ENCODE measurements around the gene SLC7A11. TPM values are rescaled to one million over a fixed set of nuclear protein-coding genes. Genes with fewer than 3 reads are reported as not detected.

The SLC7A11 gene
- 1 to 10 TPM; 3.3 to 3.4 TPM for total RNA-seq

DNA sequence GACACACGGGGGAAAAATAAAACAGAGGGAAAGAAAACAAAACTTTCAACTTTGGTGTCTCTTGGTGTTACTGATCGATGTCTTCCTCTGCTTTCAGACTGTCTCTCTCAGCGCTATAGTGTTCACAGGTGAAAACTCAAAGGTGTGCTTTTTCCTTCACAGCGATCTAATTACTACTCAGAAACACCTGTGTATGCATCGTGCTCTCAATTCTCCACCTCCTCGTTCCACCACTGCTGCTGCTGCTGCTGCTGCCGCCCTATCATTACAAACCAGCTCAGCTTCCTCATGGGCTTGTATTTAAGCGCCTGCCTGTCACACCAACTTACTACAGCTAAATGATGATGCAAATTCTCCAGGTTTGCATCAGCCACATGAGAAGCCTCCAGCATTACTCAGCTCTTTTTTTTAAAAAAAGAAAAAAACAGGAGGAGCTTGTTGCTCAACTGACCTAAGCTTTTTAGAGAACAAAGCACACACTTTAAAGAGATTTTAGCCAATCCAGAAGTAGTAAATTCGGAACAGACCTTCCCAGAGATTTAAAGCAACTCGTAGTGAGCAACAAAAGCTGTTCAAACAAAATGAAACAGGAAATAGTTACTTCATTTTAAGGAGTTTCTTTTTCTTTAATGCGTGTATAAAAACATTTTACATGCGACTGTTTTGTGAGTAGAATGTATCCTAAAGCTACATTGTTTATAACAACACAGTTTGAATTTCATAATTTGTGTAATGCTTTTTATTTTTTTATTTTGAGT lies at the start of gene SLC7A11:
TSS of gene SLC7A11 (minus strand) at position 274 of the 758 bp plus-strand sequence. CDS start 280 bp downstream, outside the sequence.
- DNase-seq, result peak; percentile 85 to 95 (median 89)
- intact Hi-C loops (cut with DNase I), result no loop called here
- H3K4me3 ChIP-seq, result peak within 1 kb of the TSS; percentile 5 to 13
- 1 to 5% methylated on average over 12 of the region's 12 CpGs for WGBS, 2 donors
- TF ChIP-seq, protein P1, sequence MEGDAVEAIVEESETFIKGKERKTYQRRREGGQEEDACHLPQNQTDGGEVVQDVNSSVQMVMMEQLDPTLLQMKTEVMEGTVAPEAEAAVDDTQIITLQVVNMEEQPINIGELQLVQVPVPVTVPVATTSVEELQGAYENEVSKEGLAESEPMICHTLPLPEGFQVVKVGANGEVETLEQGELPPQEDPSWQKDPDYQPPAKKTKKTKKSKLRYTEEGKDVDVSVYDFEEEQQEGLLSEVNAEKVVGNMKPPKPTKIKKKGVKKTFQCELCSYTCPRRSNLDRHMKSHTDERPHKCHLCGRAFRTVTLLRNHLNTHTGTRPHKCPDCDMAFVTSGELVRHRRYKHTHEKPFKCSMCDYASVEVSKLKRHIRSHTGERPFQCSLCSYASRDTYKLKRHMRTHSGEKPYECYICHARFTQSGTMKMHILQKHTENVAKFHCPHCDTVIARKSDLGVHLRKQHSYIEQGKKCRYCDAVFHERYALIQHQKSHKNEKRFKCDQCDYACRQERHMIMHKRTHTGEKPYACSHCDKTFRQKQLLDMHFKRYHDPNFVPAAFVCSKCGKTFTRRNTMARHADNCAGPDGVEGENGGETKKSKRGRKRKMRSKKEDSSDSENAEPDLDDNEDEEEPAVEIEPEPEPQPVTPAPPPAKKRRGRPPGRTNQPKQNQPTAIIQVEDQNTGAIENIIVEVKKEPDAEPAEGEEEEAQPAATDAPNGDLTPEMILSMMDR (IDR thresholded peaks at IDR 0.05), result peak in 3 of 7 experiments; percentile 30 to 52 (median 43)
- peak; percentile 88 to 98 (median 98) for TF ChIP-seq POLR2A (IDR thresholded peaks at IDR 0.05)
- ATAC-seq, result peak; percentile 96
- peaks cover 18% of the 10 kb centered on the region for H3K4me1 ChIP-seq
- H3K27me3 ChIP-seq, result no peaks in the 10 kb centered on the region
- peak within 1 kb of the TSS; percentile 72 to 94 (median 89) for H3K27ac ChIP-seq
- no peaks in the 10 kb centered on the region for H3K36me3 ChIP-seq (replicated peaks in 1 of 2; ENCODE audit: insufficient read depth in 1 of 2, low read depth in 2 of 2)
- no peaks in the 10 kb centered on the region for H3K9me3 ChIP-seq

- TF ChIP-seq, protein P1 (IDR thresholded peaks at IDR 0.05), result no peak
- TF ChIP-seq POLR2A (IDR thresholded peaks at IDR 0.05), result no peak
- intact Hi-C loops (cut with DNase I), result no loop called here
- peaks cover 8% of the 10 kb centered on the region for H3K4me1 ChIP-seq
- no peaks in the 10 kb centered on the region for H3K27me3 ChIP-seq
- no peak overlapping the region for H3K4me3 ChIP-seq
- no peaks in the 10 kb centered on the region for H3K9me3 ChIP-seq
- 82 to 85% methylated on average over 3 of the region's 3 CpGs for WGBS, 2 donors
- no peak for ATAC-seq
- H3K36me3 ChIP-seq (replicated peaks in 1 of 2; ENCODE audit: insufficient read depth in 1 of 2, low read depth in 2 of 2), result no peaks in the 10 kb centered on the region
- no peak overlapping the region for H3K27ac ChIP-seq
- no peak for DNase-seq
Measured at GRCh38 chr4:138291431-138291830, 49.3 kb upstream of the SLC7A11 start.

DNA sequence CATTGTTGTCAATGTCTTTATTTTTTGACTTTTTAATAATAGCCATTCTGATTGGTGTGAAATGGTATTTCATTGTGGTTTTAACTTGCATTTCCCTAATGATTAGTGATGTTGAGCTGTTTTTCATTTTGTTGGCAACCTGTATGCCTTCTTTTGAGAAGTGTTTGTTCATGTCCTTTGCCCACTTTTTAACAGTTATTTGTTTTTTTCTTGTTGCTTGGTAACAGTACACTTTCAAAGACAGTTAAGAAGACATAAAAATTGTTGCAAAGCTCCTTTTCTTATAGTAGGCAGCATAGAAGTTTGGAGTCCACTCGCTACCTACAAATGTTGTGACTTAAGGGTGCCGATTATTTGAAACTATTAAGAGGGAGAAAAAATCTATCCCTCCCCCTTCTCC lies 48.7 kb upstream of the SLC7A11 start:
- ATAC-seq, result no peak
- no peak for DNase-seq
- no peak overlapping the region for H3K27ac ChIP-seq
- 95 to 98% methylated on average over 2 of the region's 2 CpGs for WGBS, 2 donors
- H3K4me3 ChIP-seq, result no peak overlapping the region
- H3K27me3 ChIP-seq, result no peaks in the 10 kb centered on the region
- peaks cover 8% of the 10 kb centered on the region for H3K4me1 ChIP-seq
- TF ChIP-seq, protein P1 (IDR thresholded peaks at IDR 0.05), result no peak
- TF ChIP-seq POLR2A (IDR thresholded peaks at IDR 0.05), result no peak
- H3K36me3 ChIP-seq (replicated peaks in 1 of 2; ENCODE audit: insufficient read depth in 1 of 2, low read depth in 2 of 2), result no peaks in the 10 kb centered on the region
- no peaks in the 10 kb centered on the region for H3K9me3 ChIP-seq
- intact Hi-C loops (cut with DNase I), result no loop called here

- ATAC-seq, result no peak
- TF ChIP-seq, protein P1 (IDR thresholded peaks at IDR 0.05), result no peak
- no peak for TF ChIP-seq POLR2A (IDR thresholded peaks at IDR 0.05)
- H3K36me3 ChIP-seq (replicated peaks in 1 of 2; ENCODE audit: insufficient read depth in 1 of 2, low read depth in 2 of 2), result no peaks in the 10 kb centered on the region
- no peak overlapping the region for H3K4me3 ChIP-seq
- H3K4me1 ChIP-seq, result no peaks in the 10 kb centered on the region
- H3K27me3 ChIP-seq, result no peaks in the 10 kb centered on the region
- no peaks in the 10 kb centered on the region for H3K9me3 ChIP-seq
- WGBS, 2 donors, result 80 to 84% methylated on average over 3 of the region's 3 CpGs
- no peak for DNase-seq
- intact Hi-C loops (cut with DNase I), result no loop called here
- no peak overlapping the region for H3K27ac ChIP-seq
Measured at GRCh38 chr4:138279286-138279685, 37.1 kb upstream of the SLC7A11 start.

DNA sequence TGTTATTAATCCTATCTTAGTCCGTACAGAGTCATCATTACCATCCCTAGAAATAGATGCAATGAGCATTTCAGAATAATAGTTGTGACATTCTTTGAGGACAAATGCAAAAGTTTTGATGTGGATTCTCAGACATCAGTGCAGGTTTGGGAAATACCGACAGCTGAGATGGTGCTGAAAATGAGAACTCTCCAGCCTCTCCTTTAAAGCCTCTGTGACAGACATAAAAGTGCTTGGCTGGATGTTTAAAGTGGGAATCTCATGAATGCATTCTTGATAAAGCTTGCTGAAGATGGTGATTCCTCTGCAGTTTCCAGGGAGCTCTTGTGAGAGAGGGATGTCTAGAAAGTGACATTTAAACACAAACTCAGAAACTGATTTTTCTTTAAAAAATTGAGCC lies 35.0 kb upstream of the SLC7A11 start:
- Histone ChIP-seq H3K36me3 (replicated peaks in 1 of 2; ENCODE audit: insufficient read depth in 1 of 2, low read depth in 2 of 2) (no peaks in the 10 kb centered on the region), H3K27ac (no peak overlapping the region), H3K4me1 (no peaks in the 10 kb centered on the region), H3K9me3 (no peaks in the 10 kb centered on the region), H3K4me3 (no peak overlapping the region), H3K27me3 (no peaks in the 10 kb centered on the region)
- ATAC-seq, result no peak
- TF ChIP-seq, protein P1 (IDR thresholded peaks at IDR 0.05), result no peak
- no peak for TF ChIP-seq POLR2A (IDR thresholded peaks at IDR 0.05)
- WGBS, 2 donors, result 86 to 93% methylated on average over 2 of the region's 2 CpGs
- intact Hi-C loops (cut with DNase I), result no loop called here
- no peak for DNase-seq

Data from body of pancreas (tissue), 4 donors.